Measurements from ENCODE around the gene SLC44A2.
A peak's percentile ranks its signal among the peaks of the same experiment; 100 is the strongest.
"Not testable (repeated sequence)": the region's sequence is repeated elsewhere in the genome, so short reads cannot be mapped to it uniquely, and the experiment has no call there.

The SLC44A2 gene

DNA sequence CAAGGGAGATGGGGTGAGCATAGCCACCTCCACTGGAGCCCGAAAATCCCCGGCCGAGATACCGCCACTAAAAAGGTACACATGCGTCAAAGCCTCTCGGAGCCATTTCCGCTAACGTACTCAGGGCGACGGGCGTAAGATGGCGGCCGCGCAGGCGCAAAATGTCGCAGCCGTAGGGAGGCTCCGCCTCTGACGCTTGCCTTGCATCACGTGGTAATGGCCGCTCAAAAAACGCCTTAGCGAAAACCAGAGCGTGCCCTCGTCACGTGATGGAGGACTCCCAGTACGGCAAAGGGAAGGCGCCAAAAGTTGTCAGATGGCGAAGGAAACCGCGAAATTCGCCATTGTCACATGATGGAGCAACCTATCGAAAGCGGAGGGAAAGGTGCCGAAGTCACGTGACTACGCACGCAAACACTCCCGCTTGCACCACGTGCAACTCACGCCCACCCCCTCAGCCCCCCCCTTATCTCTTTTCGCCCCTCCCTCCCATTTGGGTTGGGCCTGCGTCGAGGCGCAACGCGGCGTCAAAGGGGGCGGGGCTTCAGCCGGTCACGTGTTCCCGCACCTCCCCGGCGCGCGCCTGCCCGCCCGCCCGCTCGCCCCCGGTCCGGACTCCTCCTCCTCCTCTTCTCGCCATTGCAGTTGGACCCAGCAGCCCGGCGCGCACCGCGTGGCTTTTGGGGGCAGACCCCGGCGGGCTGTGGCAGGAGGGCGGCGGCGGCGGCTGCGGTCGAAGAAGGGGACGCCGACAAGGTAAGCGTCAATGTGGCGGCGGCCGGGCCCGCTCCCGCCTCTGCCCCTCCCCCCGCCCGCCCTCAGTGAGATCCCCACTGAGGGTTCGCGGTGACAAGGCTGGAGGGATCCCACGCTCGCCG, 28.6 kb downstream of the SLC44A2 start, which contains the start of gene ILF3:
Gene ILF3, plus strand, starts transcription at position 615 of the 878 bp plus-strand sequence. CDS start 16,260 bp downstream, outside the sequence.
- DNase-seq = peak; percentile 96

- peak; percentile 62 for DNase-seq
Measured at GRCh38 chr19:10654610-10655456, 29.5 kb downstream of the SLC44A2 start.

DNA sequence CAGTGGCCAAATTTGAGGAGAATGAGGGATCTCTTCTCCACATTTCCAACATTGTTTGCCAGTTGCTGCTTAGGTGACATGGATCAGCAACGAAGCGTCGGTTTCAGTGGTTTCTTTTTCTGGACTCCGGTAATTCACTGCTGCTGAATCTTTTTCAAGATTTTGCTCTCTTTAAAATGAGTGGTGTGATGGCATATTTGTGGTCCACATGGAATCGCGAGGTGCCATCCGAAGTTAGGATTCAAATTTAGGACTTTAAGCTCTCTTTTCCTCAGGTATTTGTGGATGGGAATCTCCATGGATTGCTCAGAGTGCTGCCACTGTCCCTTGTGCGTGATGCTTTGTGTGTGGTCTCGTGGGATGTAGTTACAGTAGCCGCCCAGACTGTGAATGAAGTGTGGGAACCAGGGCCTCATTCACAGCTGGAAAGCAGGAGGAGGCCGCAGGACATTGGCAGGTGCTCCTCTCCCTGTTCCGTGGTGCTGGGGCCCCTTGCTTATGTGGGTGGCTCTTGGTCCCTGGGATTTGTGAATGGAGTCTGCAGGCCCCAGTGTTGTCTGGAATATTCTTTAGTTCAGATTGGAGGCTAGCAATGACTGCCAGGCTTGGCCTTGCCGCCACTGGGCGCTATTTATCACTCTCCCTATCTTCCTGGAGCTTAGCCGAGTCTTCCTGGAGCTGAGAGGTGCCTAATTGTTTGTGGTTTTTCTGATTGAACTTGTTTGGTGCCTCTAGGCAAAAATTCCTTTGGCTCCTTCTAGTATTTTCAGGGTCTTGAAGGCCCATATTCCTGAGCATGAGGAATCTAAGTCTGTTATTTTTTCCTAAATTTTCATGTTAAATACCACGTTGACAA, 30.3 kb downstream of the SLC44A2 start:
- DNase-seq = no peak

DNA sequence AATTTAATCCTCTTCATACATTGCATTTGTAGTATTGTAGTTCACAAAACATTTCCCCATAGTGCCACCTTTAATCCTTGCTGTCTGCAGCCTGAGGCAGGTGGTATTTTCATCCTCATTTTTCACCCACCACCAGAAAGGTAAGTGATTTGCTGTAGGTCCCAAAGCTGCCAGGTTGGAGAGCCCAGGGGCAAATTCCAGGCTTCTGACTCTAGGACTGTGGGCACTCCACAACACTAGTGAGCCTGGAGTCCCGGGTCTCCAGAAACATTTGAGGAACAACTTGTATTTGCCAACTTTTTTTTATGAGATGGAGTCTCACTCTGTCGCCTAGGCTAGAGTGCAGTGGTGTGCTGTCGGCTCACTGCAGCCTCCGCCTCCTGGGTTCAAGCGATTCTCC, 35.0 kb downstream of the SLC44A2 start:
- DNase-seq = no peak

DNA sequence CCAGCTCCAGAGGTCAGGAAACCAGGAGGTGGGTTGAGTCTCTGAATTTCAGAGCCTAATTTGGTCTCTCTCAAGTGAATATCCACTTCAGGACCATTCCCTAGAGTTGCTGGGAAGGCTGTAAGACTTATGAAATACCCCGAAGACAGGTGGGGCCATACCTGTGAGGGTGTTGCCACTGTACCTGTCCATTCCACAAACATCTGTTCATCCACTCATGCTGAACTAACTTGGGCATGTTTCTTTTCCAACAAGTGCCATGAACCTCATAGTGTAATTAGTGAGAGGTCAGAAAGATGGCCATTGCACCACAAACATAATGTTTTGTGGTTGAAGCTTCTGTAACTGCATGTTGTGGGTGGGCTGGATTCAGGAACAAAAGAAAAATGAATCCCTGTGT, 36.6 kb downstream of the SLC44A2 start:
- no peak for DNase-seq

DNA sequence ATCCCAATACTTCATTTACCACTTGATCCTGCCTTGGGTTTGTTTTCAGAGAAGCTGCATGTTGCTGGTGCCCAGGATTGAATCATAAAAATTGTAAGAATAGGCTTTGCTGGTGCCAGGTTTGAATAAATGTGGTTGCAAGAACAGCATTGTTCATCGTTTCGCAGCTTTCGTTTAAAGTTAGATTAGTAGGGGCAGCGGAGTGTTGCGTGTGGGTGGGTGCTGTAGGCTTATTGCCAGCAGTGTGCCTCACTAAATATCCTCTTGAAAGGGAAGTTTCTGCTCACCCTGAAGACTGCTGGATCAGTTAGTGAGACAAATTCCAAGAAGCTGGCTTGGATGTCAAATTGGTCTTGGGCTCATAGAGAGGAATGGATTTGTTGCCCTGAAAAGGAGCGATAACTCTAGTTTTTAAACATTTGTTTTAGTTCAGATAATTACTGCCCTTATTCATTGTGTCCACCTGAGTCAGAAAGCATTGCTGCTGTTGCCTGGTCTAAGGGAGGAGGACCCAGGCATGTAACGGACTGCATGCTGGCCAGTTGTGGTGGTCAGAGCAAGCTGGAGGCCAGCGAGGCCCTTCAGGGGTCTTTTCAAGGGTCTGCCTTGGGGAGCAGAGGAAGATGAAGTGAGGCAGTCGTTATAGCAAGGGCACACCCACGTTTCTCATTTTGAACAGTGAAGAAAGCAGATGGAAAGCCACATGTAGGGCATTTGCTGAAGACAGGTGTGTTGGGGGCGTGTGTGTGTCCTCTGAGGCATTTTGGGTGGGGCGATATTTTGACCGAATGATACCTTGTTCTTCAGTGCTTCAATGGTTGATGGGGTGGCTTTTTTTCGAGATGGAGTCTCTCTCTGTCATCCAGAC, 37.3 kb downstream of the SLC44A2 start:
- no peak for DNase-seq

DNA sequence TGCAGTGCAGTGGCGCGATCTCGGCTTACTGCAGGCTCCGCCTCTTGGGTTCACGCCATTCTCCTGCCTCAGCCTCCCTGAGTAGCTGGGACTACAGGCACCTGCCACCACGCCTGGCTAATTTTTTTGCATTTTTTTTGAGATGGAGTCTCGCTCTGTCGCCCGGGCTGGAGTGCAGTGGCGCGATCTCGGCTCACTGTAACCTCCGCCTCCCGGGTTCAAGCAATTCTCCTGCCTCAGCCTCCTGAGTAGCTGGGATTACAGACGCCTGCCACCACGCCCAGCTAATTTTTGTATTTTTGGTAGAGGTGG, 37.9 kb downstream of the SLC44A2 start:
- DNase-seq = not testable (repeated sequence)

GRCh38 chr19:10667867-10668266, 42.5 kb downstream of the SLC44A2 start:
- DNase-seq = no peak

DNA sequence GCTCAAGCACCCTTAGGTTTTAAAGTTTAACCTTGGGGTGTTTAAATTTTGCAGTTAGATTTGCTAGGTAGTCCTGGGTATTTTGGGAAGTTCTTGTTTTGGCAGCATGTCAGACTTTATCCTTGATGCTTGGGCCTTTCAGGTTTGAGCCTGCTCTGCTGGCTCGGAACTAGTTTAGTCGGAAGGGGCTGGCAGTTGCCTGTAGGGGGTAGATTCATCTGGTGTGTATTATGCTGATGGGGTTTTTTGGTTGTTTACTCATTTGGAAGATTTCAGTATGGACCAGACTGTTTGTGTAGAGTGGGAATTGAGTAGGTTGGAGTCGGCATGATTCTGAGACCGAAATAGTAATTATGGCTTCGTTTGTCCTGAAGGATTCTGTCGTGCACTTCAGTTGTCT, 43.9 kb downstream of the SLC44A2 start:
- no peak for DNase-seq

- DNase-seq = no peak
Measured at GRCh38 chr19:10670182-10670581, 44.8 kb downstream of the SLC44A2 start.

DNA sequence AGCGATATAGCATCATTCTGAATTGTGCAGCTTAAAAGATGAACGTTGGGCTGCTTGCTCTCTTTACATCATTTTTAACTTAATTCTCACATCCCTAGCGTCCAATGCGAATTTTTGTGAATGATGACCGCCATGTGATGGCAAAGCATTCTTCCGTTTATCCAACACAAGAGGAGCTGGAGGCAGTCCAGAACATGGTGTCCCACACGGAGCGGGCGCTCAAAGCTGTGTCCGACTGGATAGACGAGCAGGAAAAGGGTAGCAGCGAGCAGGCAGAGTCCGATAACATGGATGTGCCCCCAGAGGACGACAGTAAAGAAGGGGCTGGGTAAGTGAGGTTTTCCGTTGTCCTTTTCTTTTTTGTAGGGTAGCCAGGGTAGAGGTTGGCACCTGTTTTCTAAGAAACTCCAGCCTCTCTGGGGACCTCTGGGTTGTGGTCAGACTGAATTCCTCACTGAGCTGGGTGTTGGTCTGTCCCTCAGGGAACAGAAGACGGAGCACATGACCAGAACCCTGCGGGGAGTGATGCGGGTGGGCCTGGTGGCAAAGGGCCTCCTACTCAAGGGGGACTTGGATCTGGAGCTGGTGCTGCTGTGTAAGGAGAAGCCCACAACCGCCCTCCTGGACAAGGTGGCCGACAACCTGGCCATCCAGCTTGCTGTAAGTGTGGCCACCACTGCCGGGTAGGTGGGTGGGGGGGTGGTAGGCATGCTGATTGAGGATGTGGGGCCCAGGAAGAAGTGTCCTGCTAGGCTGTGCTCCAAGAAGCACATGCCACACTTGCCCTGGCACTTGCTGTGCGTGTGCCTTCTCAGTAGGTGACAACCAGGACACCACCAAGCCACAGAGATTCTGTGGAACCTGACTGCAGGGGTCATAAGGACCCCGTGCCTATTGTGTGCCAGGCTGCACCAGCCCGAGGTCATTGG, 45.8 kb downstream of the SLC44A2 start:
- DNase-seq = no peak

- not testable (repeated sequence) for DNase-seq
Measured at GRCh38 chr19:10671922-10672321, 46.6 kb downstream of the SLC44A2 start.

- DNase-seq = not testable (repeated sequence)
Measured at GRCh38 chr19:10675214-10675613, 49.9 kb downstream of the SLC44A2 start.

DNA sequence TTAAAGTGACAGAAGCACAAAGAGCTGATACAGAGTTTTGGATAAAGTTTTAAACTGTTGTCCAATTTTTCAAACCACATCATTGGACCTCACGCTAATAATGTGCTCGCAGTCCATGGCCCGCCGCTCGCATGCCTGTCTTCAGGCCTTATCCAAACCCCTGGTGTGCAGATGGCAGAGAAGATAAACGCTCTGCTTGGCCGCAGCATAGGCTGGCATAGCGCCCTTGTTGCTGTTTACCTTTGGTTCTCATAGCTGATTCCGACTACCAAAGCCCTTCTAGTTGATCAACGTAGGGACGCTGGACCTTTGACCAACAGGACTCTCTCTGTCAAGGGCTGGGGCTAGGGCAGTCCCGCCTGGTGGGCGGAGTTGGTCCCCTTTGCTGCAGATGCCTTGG, 52.4 kb downstream of the SLC44A2 start:
- DNase-seq = no peak

GRCh38 chr19:10678813-10679212, 53.5 kb downstream of the SLC44A2 start:
- DNase-seq = no peak

- no peak for DNase-seq
Measured at GRCh38 chr19:10679743-10680142, 54.4 kb downstream of the SLC44A2 start.

- no peak for DNase-seq
Measured at GRCh38 chr19:10680545-10681135, 55.3 kb downstream of the SLC44A2 start.

DNA sequence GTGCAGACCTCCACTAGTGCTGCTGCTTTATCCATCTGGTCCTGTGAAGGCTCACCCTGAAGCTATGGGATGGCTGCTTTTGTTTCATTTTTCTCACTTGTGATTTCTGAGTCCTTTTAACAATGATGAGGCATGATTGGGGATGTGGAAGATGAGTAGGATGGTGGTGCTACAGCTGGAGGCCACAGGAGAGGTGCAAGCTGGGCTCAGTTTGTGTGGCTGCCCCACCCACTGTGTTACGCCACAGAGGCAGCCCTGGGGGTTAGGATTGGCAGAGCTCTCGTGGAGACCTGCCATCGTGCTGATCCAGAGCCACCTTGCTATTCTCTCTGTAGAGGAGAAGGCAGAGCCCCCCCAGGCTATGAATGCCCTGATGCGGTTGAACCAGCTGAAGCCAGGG, 56.3 kb downstream of the SLC44A2 start:
- DNase-seq = no peak

DNA sequence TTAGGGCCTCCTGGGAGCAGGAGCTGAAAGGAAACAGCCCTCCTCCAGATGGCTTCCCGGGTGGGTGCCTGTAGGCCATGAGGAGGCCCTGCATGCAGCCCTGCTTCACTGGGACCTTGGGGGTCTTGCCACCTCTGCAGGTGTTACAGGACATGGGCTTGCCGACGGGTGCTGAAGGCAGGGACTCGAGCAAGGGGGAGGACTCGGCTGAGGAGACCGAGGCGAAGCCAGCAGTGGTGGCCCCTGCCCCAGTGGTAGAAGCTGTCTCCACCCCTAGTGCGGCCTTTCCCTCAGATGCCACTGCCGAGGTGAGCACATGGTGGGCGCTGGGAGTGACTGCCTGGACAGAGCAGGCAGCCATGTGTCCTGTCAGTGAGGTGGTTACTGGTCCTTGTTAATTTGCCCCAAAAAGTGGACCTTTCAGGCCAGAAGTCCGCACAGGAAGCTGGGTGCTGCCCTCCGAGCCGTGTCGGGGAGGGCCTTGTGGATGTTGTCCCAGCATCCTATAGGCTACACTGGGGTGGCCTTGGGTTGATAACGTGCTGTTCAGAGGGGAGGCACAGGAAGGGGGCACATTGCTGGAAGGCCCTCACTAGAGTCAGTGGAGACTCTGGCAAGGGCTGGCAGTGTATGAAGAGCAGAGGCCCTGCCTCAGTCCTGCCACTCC, 57.2 kb downstream of the SLC44A2 start:
- no peak for DNase-seq

- DNase-seq = no peak
Measured at GRCh38 chr19:10683064-10683426, 57.7 kb downstream of the SLC44A2 start.

Measured in activated gamma-delta T cell (primary cell).